SK-N-SH (cell line): ENCODE measurements around the gene MRPS18A.
A peak's percentile ranks its signal among the peaks of the same experiment; 100 is the strongest.

Source experiments
- FOXJ3 ChIP-seq: sonication (generic); formaldehyde crosslinking; IDR thresholded peaks from 2 replicates; pipeline ENCODE4 v1.5.1; 2020; ENCODE audit warnings: mild to moderate bottlenecking, missing genetic modification reagents
- JUND ChIP-seq: IDR thresholded peaks from 2 replicates; pipeline ENCODE4 v1.4.0; 2012
- MAX ChIP-seq: IDR thresholded peaks from 2 replicates; pipeline ENCODE4 v1.4.0; 2012; ENCODE audit warnings: low read depth
- POLR2AphosphoS5 ChIP-seq: IDR thresholded peaks from 2 replicates; pipeline ENCODE4 v1.6.1; 2012; ENCODE audit warnings: low read depth, low read length
- REST ChIP-seq: IDR thresholded peaks from 2 replicates; pipeline ENCODE4 v1.6.1; 2012; ENCODE audit warnings: mild to moderate bottlenecking, low read depth, low read length, moderate library complexity
- RFX5 ChIP-seq: IDR thresholded peaks from 2 replicates; pipeline ENCODE4 v1.6.1; 2012; ENCODE audit warnings: mild to moderate bottlenecking, improper control_type of control experiment, low read length
- RXRA ChIP-seq: IDR thresholded peaks from 2 replicates; pipeline ENCODE4 v1.4.0; 2012; ENCODE audit warnings: low read depth, mild to moderate bottlenecking, borderline replicate concordance
- SIN3A ChIP-seq: IDR thresholded peaks from 2 replicates; pipeline ENCODE4 v1.6.1; 2012; ENCODE audit warnings: low read depth, mild to moderate bottlenecking, low read length, moderate library complexity, borderline replicate concordance
- TEAD4 ChIP-seq: IDR thresholded peaks from 2 replicates; pipeline ENCODE4 v1.4.0; 2012; ENCODE audit warnings: mild to moderate bottlenecking, borderline replicate concordance; ENCODE audit not compliant: insufficient read depth
- TF ChIP-seq, protein P1 (sequence below): fragments of 200-600 bp; sonication (generic); IDR thresholded peaks from 2 replicates; pipeline ENCODE4 v1.6.1; 2017; ENCODE audit warnings: antibody characterized with exemption, mild to moderate bottlenecking, moderate library complexity
- TF ChIP-seq, protein P2 (sequence below): IDR thresholded peaks from 2 replicates; pipeline ENCODE4 v1.4.0; 2012; ENCODE audit warnings: low read depth, borderline replicate concordance

- TF ChIP-seq, protein P1, sequence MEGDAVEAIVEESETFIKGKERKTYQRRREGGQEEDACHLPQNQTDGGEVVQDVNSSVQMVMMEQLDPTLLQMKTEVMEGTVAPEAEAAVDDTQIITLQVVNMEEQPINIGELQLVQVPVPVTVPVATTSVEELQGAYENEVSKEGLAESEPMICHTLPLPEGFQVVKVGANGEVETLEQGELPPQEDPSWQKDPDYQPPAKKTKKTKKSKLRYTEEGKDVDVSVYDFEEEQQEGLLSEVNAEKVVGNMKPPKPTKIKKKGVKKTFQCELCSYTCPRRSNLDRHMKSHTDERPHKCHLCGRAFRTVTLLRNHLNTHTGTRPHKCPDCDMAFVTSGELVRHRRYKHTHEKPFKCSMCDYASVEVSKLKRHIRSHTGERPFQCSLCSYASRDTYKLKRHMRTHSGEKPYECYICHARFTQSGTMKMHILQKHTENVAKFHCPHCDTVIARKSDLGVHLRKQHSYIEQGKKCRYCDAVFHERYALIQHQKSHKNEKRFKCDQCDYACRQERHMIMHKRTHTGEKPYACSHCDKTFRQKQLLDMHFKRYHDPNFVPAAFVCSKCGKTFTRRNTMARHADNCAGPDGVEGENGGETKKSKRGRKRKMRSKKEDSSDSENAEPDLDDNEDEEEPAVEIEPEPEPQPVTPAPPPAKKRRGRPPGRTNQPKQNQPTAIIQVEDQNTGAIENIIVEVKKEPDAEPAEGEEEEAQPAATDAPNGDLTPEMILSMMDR = peak; percentile 62
- no peak for TF ChIP-seq TEAD4
- TF ChIP-seq RFX5 = no peak
- no peak for TF ChIP-seq RXRA
- TF ChIP-seq, protein P2, sequence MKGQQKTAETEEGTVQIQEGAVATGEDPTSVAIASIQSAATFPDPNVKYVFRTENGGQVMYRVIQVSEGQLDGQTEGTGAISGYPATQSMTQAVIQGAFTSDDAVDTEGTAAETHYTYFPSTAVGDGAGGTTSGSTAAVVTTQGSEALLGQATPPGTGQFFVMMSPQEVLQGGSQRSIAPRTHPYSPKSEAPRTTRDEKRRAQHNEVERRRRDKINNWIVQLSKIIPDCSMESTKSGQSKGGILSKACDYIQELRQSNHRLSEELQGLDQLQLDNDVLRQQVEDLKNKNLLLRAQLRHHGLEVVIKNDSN = no peak
- no peak for TF ChIP-seq SIN3A
- no peak for TF ChIP-seq POLR2AphosphoS5
- TF ChIP-seq FOXJ3 (CRISPR knock-in tag) = no peak
- TF ChIP-seq REST = no peak
- TF ChIP-seq MAX = no peak
- TF ChIP-seq JUND = no peak
Observed at GRCh38 chr6:43723737-43724295, 36.2 kb upstream of the MRPS18A start.
